GM12874 (cell line): ENCODE results near the gene OGFOD3.

ENCODE experiments used
- TF ChIP-seq, protein P1 (sequence below): IDR thresholded peaks from 2 replicates; pipeline ENCODE4 v1.5.1; 2011; ENCODE audit warnings: low read depth, mild to moderate bottlenecking, control low read depth, low read length, moderate library complexity; ENCODE audit not compliant: insufficient read depth

OGFOD3 gene

DNA sequence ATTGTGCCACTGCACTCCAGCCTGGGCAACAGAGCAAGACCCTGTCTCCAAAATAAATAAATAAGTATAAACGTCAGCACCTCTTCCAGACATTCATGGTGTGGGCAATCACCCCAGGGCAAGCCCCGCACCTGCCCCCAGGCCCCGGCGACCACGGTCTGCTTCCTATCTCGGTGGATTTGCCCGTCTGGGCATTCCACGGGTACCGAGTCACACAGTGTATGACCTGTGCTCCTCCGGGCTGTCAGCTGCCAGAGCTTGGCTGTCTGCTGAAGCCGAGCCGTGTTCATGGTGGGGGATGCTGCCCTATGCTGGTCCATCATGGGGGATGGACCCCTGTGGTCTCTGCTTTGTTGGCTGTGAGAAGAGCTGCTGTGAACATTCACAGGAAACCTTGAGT lies 16.7 kb upstream of the OGFOD3 start:
- TF ChIP-seq, protein P1, sequence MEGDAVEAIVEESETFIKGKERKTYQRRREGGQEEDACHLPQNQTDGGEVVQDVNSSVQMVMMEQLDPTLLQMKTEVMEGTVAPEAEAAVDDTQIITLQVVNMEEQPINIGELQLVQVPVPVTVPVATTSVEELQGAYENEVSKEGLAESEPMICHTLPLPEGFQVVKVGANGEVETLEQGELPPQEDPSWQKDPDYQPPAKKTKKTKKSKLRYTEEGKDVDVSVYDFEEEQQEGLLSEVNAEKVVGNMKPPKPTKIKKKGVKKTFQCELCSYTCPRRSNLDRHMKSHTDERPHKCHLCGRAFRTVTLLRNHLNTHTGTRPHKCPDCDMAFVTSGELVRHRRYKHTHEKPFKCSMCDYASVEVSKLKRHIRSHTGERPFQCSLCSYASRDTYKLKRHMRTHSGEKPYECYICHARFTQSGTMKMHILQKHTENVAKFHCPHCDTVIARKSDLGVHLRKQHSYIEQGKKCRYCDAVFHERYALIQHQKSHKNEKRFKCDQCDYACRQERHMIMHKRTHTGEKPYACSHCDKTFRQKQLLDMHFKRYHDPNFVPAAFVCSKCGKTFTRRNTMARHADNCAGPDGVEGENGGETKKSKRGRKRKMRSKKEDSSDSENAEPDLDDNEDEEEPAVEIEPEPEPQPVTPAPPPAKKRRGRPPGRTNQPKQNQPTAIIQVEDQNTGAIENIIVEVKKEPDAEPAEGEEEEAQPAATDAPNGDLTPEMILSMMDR = no peak

DNA sequence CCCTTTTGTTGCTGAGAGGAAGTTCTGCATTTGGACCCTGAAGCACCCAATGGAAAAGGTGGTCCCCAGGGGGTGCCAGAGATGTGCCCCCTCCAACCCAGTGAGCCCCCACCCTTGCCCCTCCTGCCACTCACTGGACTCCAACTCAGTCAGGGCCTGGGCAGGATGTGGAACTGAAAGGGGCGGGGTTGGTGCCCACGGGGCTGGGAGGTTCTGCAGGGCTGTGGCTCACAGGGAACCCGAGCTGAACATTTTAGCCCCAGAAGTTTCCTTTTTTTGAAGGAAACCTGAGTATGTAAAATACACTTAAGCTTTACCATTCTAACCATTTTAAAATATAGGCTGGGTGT lies 15.8 kb upstream of the OGFOD3 start:
- TF ChIP-seq, protein P1 = no peak

DNA sequence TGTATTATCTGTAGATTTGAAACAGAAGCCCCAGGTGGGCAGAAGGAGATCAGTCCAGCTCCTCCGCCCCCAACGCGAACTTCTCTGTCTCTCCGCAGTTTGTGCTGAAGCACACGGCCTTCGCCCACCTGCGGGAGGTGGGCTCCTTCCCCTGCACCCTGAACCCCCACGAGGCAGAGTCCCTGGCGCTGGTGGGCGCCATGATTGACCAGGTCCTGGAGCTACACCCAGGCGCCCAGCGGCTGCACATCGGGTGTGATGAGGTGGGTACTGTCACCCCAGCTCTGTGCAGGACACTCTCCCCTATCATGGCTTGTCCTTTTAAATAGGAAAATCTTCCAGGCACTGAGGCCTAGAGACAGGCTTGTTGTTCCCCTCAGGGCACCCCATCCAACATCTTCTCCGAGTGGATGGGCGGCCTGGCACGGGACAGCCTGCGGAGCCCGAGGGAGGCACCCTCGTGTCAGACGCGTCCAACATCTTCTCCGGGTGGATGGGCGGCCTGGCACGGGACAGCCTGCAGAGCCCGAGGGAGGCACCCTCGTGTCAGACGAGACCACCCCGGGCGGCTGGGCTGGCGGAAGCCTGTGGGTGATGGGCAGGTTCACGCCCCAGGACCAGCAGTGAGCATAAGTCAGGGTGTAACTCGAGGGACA lies 15.3 kb upstream of the OGFOD3 start:
- TF ChIP-seq, protein P1 = no peak

DNA sequence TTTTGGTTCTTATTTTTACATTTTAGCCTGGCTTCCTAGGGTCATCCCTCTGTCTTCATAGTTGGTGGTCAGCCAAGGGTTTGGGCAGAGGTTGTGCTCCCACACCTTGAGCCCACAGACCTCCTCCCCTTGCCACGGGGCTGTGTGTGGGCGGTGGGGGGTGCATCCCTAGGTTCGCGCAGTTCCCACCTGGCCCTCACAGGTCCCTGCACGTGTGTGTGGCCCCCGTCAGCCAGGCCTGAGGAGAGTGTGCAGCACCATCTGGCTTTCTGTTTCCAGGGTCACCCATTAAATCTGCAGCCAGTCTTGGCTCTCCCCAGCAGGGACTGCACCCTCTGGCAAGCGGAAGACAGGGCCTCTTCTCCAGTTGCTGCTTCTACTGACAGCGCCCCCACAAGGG lies 13.6 kb upstream of the OGFOD3 start:
- TF ChIP-seq, protein P1 = no peak

DNA sequence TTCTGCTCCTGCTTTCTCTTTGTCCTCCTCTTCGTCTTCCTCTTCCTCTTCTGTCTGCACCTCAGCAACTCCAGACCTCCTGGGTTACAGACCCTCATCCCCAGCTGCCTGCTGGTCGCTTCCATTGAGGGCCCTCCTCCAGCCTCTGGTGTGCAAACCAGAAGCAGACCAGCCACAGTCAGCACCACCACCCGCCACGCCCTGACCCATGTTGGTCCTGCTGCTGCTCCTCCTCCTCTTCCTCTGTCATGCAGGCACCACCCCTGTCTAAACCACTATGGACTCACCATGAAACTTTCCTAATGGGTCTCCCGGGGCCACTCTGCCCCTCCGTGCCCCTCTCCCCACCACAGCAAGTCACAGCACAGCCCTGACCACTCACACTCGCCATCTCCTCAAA lies 11.4 kb upstream of the OGFOD3 start:
- TF ChIP-seq, protein P1 = no peak

DNA sequence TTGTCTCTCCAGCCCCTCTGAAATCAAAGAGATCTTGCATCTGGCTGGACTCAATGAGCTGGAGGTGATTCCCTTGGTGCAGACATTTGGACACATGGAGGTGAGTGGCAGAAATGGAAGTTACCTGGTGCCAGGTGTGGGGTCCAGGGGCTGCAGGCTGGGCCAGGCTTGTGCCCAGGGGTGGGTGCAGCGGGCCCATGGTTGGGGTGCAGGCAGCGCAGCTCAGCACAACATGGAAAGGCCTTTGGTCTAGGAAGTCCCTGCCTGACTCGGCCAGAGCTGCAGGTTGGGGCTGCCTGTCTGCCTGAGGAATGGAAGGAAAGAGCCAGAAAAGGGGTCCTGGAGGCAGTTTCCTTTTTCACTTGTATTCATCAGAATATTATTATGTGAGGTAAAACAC lies 10.2 kb upstream of the OGFOD3 start:
- TF ChIP-seq, protein P1 = no peak

DNA sequence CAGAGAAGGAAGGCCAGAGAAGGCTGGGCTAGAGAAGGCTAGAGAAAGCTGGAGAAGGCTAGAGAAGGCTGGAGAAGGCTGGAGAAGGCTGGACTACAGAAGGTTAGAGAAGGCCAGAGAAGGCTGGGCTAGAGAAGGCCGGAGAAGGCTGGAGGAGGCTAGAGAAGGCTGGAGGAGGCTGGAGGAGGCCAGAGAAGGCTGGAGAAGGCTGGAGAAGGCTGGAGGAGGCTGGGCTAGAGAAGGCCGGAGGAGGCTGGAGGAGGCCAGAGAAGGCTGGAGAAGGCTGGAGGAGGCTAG lies 6.4 kb upstream of the OGFOD3 start:
- TF ChIP-seq, protein P1 = no peak
